HEK293 (cell line): ENCODE results near the gene GCNT2.

Experiments
- CTCF ChIA-PET: fragments of 350-600 bp; formaldehyde crosslinking; extraction: SDS; loops from one replicate; lab custom pipeline; 2021; ENCODE audit warnings: antibody characterized with exemption; lab: Yijun Ruan, JAX
- POLR2A ChIA-PET: fragments of 300-600 bp; formaldehyde crosslinking; extraction: SDS; loops from one replicate; lab custom pipeline; 2020; ENCODE audit warnings: antibody characterized with exemption, inconsistent platforms; lab: Yijun Ruan, JAX
- H3K27ac ChIP-seq: fragments of 200-500 bp; sonication (Bioruptor generic); 2 replicates; pipeline ENCODE4 v1.5.1; 2014; ENCODE audit warnings: low read depth, low read length, control low read depth, inconsistent platforms; ENCODE audit errors: extremely low read depth
- H3K36me3 ChIP-seq, 2 experiments: fragments of 200-500 bp in 1 of 2; sonication (Bioruptor generic) in 1 of 2; 1 replicate in 1 of 2; 2 replicates in 1 of 2; pipeline ENCODE4 v1.5.1; 2014 to 2017; ENCODE audit warnings: inconsistent platforms in 2 of 2, low read length in 2 of 2; ENCODE audit not compliant: control insufficient read depth in 2 of 2, insufficient read depth in 1 of 2
- H3K4me1 ChIP-seq: fragments of 200-500 bp; sonication (Bioruptor generic); 2 replicates; pipeline ENCODE4 v1.5.1; 2014; ENCODE audit warnings: mild to moderate bottlenecking, low read length, inconsistent platforms; ENCODE audit not compliant: control insufficient read depth, insufficient read depth
- H3K4me3 ChIP-seq: 2 replicates; pipeline ENCODE4 v1.5.1; 2011; ENCODE audit warnings: low read depth, mild to moderate bottlenecking, control low read depth, low read length, moderate library complexity
- H3K9me3 ChIP-seq: fragments of 200-500 bp; sonication (Bioruptor generic); 2 replicates; pipeline ENCODE4 v1.5.1; 2014; ENCODE audit warnings: low read depth, low read length, inconsistent platforms; ENCODE audit not compliant: control insufficient read depth, insufficient read depth
- BCL11A ChIP-seq: fragments of 450-650 bp; formaldehyde crosslinking; IDR thresholded peaks from 2 replicates; pipeline ENCODE4 v1.5.1; 2016; ENCODE audit warnings: low read depth, missing biosample characterization, missing genetic modification characterization
- KLF10 ChIP-seq: fragments of 450-650 bp; IDR thresholded peaks from 2 replicates; pipeline ENCODE4 v1.5.1; 2018; ENCODE audit warnings: missing biosample characterization, mild to moderate bottlenecking, missing genetic modification characterization
- SCRT1 ChIP-seq: fragments of 450-650 bp; formaldehyde crosslinking; IDR thresholded peaks from 2 replicates; pipeline ENCODE4 v1.5.1; 2016; ENCODE audit warnings: missing biosample characterization, missing genetic modification characterization, borderline replicate concordance
- SCRT2 ChIP-seq: fragments of 450-650 bp; formaldehyde crosslinking; IDR thresholded peaks from 2 replicates; pipeline ENCODE4 v1.5.1; 2016; ENCODE audit warnings: missing biosample characterization, missing genetic modification characterization
- ZNF280D ChIP-seq: fragments of 450-650 bp; formaldehyde crosslinking; IDR thresholded peaks from 2 replicates; pipeline ENCODE4 v1.5.1; 2016; ENCODE audit warnings: missing biosample characterization, missing genetic modification characterization
- ZNF510 ChIP-seq: fragments of 450-650 bp; formaldehyde crosslinking; IDR thresholded peaks from 2 replicates; pipeline ENCODE4 v1.5.1; 2018; ENCODE audit warnings: mild to moderate bottlenecking, missing genetic modification characterization, missing biosample characterization; ENCODE audit not compliant: insufficient replicate concordance
- ZNF654 ChIP-seq: fragments of 450-650 bp; formaldehyde crosslinking; IDR thresholded peaks from 2 replicates; pipeline ENCODE4 v1.5.1; 2016; ENCODE audit warnings: low read depth, missing biosample characterization, missing genetic modification characterization
- ZNF830 ChIP-seq: fragments of 450-650 bp; IDR thresholded peaks from 2 replicates; pipeline ENCODE4 v1.5.0; 2018; ENCODE audit warnings: missing biosample characterization, missing genetic modification characterization, low read depth, mild to moderate bottlenecking, moderate library complexity
- TF ChIP-seq, protein P1 (sequence below): fragments of 450-650 bp; formaldehyde crosslinking; IDR thresholded peaks from 2 replicates; pipeline ENCODE4 v1.5.1; 2017; ENCODE audit warnings: missing biosample characterization, missing genetic modification characterization
- TF ChIP-seq, protein P2 (sequence below): fragments of 450-650 bp; formaldehyde crosslinking; IDR thresholded peaks from 2 replicates; pipeline ENCODE4 v1.5.1; 2016; ENCODE audit warnings: missing biosample characterization, missing genetic modification characterization
- TF ChIP-seq, protein P3 (sequence below): fragments of 450-650 bp; formaldehyde crosslinking; IDR thresholded peaks from 2 replicates; pipeline ENCODE4 v1.5.1; 2016; ENCODE audit warnings: missing biosample characterization, missing genetic modification characterization
- TF ChIP-seq, protein P4 (sequence below): fragments of 450-650 bp; IDR thresholded peaks from 2 replicates; pipeline ENCODE4 v1.5.1; 2018; ENCODE audit warnings: missing biosample characterization, missing genetic modification characterization
- TF ChIP-seq, protein P5 (sequence below): fragments of 450-650 bp; formaldehyde crosslinking; IDR thresholded peaks from 2 replicates; pipeline ENCODE4 v1.5.1; 2016; ENCODE audit warnings: missing biosample characterization, missing genetic modification characterization, borderline replicate concordance

Gene GCNT2

GRCh38 chr6:10522929-10523573 is 1.9 kb downstream of the GCNT2 start (continued):
- no peak for TF ChIP-seq BCL11A (tag by site-specific recombination)

GRCh38 chr6:10526156-10526555 is 5.0 kb downstream of the GCNT2 start:
- Histone ChIP-seq H3K36me3 (peaks cover 0 to 6% of the 10 kb centered on the region in 2 experiments; a peak in 1 of 3 replicates), H3K9me3 (no peaks in the 10 kb centered on the region)
- POLR2A ChIA-PET = no interaction called here
- TF ChIP-seq ZNF654 (tag by site-specific recombination) (no peak), ZNF280D (tag by site-specific recombination) (no peak), ZNF830 (no peak), KLF10 (tag by site-specific recombination) (no peak), ZNF510 (tag by site-specific recombination) (no peak), SCRT2 (tag by site-specific recombination) (no peak), SCRT1 (tag by site-specific recombination) (no peak)
- TF ChIP-seq, protein P1, sequence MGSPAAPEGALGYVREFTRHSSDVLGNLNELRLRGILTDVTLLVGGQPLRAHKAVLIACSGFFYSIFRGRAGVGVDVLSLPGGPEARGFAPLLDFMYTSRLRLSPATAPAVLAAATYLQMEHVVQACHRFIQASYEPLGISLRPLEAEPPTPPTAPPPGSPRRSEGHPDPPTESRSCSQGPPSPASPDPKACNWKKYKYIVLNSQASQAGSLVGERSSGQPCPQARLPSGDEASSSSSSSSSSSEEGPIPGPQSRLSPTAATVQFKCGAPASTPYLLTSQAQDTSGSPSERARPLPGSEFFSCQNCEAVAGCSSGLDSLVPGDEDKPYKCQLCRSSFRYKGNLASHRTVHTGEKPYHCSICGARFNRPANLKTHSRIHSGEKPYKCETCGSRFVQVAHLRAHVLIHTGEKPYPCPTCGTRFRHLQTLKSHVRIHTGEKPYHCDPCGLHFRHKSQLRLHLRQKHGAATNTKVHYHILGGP (tag by site-specific recombination) = no peak
- TF ChIP-seq, protein P2, sequence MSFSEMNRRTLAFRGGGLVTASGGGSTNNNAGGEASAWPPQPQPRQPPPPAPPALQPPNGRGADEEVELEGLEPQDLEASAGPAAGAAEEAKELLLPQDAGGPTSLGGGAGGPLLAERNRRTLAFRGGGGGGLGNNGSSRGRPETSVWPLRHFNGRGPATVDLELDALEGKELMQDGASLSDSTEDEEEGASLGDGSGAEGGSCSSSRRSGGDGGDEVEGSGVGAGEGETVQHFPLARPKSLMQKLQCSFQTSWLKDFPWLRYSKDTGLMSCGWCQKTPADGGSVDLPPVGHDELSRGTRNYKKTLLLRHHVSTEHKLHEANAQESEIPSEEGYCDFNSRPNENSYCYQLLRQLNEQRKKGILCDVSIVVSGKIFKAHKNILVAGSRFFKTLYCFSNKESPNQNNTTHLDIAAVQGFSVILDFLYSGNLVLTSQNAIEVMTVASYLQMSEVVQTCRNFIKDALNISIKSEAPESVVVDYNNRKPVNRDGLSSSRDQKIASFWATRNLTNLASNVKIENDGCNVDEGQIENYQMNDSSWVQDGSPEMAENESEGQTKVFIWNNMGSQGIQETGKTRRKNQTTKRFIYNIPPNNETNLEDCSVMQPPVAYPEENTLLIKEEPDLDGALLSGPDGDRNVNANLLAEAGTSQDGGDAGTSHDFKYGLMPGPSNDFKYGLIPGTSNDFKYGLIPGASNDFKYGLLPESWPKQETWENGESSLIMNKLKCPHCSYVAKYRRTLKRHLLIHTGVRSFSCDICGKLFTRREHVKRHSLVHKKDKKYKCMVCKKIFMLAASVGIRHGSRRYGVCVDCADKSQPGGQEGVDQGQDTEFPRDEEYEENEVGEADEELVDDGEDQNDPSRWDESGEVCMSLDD (tag by site-specific recombination) = no peak
- TF ChIP-seq, protein P3, sequence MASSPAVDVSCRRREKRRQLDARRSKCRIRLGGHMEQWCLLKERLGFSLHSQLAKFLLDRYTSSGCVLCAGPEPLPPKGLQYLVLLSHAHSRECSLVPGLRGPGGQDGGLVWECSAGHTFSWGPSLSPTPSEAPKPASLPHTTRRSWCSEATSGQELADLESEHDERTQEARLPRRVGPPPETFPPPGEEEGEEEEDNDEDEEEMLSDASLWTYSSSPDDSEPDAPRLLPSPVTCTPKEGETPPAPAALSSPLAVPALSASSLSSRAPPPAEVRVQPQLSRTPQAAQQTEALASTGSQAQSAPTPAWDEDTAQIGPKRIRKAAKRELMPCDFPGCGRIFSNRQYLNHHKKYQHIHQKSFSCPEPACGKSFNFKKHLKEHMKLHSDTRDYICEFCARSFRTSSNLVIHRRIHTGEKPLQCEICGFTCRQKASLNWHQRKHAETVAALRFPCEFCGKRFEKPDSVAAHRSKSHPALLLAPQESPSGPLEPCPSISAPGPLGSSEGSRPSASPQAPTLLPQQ (tag by site-specific recombination) = no peak
- TF ChIP-seq, protein P4, sequence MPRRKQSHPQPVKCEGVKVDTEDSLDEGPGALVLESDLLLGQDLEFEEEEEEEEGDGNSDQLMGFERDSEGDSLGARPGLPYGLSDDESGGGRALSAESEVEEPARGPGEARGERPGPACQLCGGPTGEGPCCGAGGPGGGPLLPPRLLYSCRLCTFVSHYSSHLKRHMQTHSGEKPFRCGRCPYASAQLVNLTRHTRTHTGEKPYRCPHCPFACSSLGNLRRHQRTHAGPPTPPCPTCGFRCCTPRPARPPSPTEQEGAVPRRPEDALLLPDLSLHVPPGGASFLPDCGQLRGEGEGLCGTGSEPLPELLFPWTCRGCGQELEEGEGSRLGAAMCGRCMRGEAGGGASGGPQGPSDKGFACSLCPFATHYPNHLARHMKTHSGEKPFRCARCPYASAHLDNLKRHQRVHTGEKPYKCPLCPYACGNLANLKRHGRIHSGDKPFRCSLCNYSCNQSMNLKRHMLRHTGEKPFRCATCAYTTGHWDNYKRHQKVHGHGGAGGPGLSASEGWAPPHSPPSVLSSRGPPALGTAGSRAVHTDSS (tag by site-specific recombination) = no peak
- TF ChIP-seq, protein P5, sequence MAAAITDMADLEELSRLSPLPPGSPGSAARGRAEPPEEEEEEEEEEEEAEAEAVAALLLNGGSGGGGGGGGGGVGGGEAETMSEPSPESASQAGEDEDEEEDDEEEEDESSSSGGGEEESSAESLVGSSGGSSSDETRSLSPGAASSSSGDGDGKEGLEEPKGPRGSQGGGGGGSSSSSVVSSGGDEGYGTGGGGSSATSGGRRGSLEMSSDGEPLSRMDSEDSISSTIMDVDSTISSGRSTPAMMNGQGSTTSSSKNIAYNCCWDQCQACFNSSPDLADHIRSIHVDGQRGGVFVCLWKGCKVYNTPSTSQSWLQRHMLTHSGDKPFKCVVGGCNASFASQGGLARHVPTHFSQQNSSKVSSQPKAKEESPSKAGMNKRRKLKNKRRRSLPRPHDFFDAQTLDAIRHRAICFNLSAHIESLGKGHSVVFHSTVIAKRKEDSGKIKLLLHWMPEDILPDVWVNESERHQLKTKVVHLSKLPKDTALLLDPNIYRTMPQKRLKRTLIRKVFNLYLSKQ = no peak
- TF ChIP-seq, all 188 proteins: peak for 0
- no peak overlapping the region for H3K4me3 ChIP-seq
- CTCF ChIA-PET = interaction anchor here (0.9 kb wide), 1 partner anchor 234 kb away, joined by 4 read pairs; no protein-coding TSS in a partner anchor
- H3K27ac ChIP-seq = no peak overlapping the region
- peaks cover 10% of the 10 kb centered on the region for H3K4me1 ChIP-seq
